Epithelial cell of proximal tubule (primary cell): ENCODE data around the gene DOLK. TPM values are rescaled to one million over a fixed set of nuclear protein-coding genes. Genes with fewer than 3 reads are reported as not detected.

ENCODE experiments used
- DNase-seq: peaks from one replicate; pipeline ENCODE4 v3.0.0-alpha.2; 2011; ENCODE audit warnings: low read depth
- H3K4me3 ChIP-seq: 2 replicates; pipeline ENCODE4 v1.5.1; 2011; ENCODE audit warnings: low read depth, mild to moderate bottlenecking, low read length
- CTCF ChIP-seq: conservative IDR thresholded peaks from 2 replicates; pipeline ENCODE4 v1.5.1; 2012; ENCODE audit warnings: low read depth, mild to moderate bottlenecking, low read length
- total RNA-seq: library from RNA; depleted of rRNA; stranded (reverse); fragments of >200 nt; gene quantifications from 2 replicates; pipeline ENCODE4 v1.2.3, GENCODE V29; 2015

DOLK gene
- total RNA-seq, 1 donor from 2014 or later: 12.7 TPM

GRCh38 chr9:128913048-128913900, 34.1 kb downstream of the DOLK start:
- H3K4me3 ChIP-seq: no peak overlapping the region

GRCh38 chr9:128912270-128912853, 35.0 kb downstream of the DOLK start:
- no peak overlapping the region for H3K4me3 ChIP-seq
- DNase-seq: peak; percentile 63
- TF ChIP-seq CTCF: no peak

More at GRCh38 chr9:128913048-128913900, 34.1 kb downstream of the DOLK start:
- no peak for DNase-seq
- TF ChIP-seq CTCF: no peak

DNA sequence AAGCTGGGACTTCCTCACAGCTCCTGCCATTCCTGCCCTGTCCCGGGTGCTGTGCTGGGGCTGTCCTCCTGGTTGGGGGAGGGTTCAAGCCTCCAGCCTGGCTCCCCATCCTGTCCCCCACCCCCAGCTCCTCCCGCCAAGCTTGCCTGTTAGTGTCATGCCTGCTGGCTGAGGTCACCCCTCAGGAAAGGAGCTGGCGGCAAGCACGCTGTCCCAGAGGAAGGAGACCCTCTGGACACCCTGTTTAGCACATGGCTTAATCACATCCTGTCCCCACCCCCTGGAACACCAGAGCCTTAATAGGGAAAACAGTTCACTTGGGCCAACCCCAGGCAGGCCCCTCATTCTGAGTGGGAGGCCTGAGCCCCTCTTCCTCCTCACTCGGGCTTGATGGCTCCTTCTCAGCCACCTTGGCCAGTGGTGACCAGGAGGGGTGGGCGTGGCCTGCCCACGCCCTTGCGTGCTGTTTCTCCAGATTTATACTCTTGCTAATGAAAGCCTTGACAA, 35.8 kb downstream of the DOLK start:
- no peak for TF ChIP-seq CTCF
- H3K4me3 ChIP-seq: no peak overlapping the region
- DNase-seq: no peak

- DNase-seq: no peak
- TF ChIP-seq CTCF: no peak
- H3K4me3 ChIP-seq: no peak overlapping the region
These were observed 36.5 kb downstream of the DOLK start for GRCh38 chr9:128910906-128911305.

- no peak for TF ChIP-seq CTCF
- H3K4me3 ChIP-seq: no peak overlapping the region
- no peak for DNase-seq
These were observed 37.5 kb downstream of the DOLK start for GRCh38 chr9:128909859-128910258.

DNA sequence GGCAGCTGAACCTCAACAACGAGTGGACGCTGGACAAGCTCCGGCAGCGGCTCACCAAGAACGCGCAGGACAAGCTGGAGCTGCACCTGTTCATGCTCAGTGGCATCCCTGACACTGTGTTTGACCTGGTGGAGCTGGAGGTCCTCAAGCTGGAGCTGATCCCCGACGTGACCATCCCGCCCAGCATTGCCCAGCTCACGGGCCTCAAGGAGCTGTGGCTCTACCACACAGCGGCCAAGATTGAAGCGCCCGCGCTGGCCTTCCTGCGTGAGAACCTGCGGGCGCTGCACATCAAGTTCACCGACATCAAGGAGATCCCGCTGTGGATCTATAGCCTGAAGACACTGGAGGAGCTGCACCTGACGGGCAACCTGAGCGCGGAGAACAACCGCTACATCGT, 39.0 kb downstream of the DOLK start:
- no peak for TF ChIP-seq CTCF
- no peak for DNase-seq
- H3K4me3 ChIP-seq: no peak overlapping the region
